ENCODE measurements around the gene TMEM223.

DNA sequence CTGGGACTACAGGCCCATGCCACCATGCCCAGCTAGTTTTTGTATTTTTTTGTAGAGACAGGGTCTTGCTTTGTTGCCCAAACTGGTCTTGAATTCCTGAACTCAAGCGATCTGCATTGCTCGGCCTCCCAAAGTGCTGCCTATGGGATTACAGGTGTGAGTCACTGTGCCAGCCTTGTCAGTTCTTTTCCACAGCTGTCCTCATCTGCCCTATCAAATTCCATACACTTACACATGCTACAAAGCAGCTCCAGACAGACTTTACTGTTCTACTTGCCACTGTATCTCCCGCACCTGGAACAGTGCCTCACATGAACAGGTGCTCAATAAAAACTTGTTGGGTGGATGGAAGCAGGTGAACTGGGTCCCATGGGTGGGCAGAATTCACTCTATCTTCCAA lies 31.9 kb upstream of the TMEM223 start:
- TF ChIP-seq, protein P1, sequence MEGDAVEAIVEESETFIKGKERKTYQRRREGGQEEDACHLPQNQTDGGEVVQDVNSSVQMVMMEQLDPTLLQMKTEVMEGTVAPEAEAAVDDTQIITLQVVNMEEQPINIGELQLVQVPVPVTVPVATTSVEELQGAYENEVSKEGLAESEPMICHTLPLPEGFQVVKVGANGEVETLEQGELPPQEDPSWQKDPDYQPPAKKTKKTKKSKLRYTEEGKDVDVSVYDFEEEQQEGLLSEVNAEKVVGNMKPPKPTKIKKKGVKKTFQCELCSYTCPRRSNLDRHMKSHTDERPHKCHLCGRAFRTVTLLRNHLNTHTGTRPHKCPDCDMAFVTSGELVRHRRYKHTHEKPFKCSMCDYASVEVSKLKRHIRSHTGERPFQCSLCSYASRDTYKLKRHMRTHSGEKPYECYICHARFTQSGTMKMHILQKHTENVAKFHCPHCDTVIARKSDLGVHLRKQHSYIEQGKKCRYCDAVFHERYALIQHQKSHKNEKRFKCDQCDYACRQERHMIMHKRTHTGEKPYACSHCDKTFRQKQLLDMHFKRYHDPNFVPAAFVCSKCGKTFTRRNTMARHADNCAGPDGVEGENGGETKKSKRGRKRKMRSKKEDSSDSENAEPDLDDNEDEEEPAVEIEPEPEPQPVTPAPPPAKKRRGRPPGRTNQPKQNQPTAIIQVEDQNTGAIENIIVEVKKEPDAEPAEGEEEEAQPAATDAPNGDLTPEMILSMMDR (IDR thresholded peaks at IDR 0.05; ENCODE audit: low read depth, low read length, poor library complexity, severe bottlenecking), result no peak
- no peak for TF ChIP-seq EZH2phosphoT487 (IDR thresholded peaks at IDR 0.05; ENCODE audit: borderline replicate concordance, low read length)

Measured in DOHH2 (cell line).